Peyer's patch (tissue), 4 donors: Measurements from ENCODE around the gene RASSF9. TPM values are rescaled to one million over a fixed set of nuclear protein-coding genes. Genes with fewer than 3 reads are reported as not detected.

Experiments
- DNase-seq, 3 donors: peaks; one replicate each; pipeline ENCODE4 v3.0.0-alpha.2; 2017 to 2019
- H3K27ac ChIP-seq, 4 donors: fragments of 200-600 bp; sonication (generic); one replicate each; pipeline ENCODE4 v1.5.1; 2016 to 2019
- H3K27me3 ChIP-seq, 2 donors: fragments of 200-600 bp; sonication (generic); one replicate each; pipeline ENCODE4 v1.5.1; 2019
- H3K36me3 ChIP-seq, 3 donors: fragments of 200-600 bp; sonication (generic); one replicate each; pipeline ENCODE4 v1.5.1; 2016 to 2019
- H3K4me1 ChIP-seq, 4 donors: fragments of 200-600 bp; sonication (generic); one replicate each; pipeline ENCODE4 v1.5.1; 2016 to 2019
- H3K4me3 ChIP-seq, 4 donors: fragments of 200-600 bp; sonication (generic); 1 replicate in 3 of 4; 2 replicates in 1 of 4; pipeline ENCODE4 v1.5.1; 2016 to 2019; ENCODE audit warnings: mild to moderate bottlenecking in 1 of 4
- H3K9me3 ChIP-seq, 4 donors: fragments of 200-600 bp; sonication (generic); one replicate each; pipeline ENCODE4 v1.5.1; 2016 to 2019; ENCODE audit warnings: mild to moderate bottlenecking in 1 of 4
- CTCF ChIP-seq, 6 experiments: fragments of 450-650 bp in 4 of 6; fragments of 200-600 bp in 2 of 6; sonication (generic) in 1 of 6; IDR thresholded peaks; one replicate each; pipeline ENCODE4 v1.5.1; 2017 to 2019; ENCODE audit warnings: antibody characterized with exemption in 6 of 6, mild to moderate bottlenecking in 3 of 6, moderate library complexity in 1 of 6
- POLR2A ChIP-seq, 2 donors: fragments of 450-650 bp; IDR thresholded peaks; one replicate each; pipeline ENCODE4 v1.5.1; 2017; ENCODE audit warnings: antibody characterized with exemption in 2 of 2, mild to moderate bottlenecking in 2 of 2, moderate library complexity in 2 of 2
- total RNA-seq, 4 donors: library from RNA; depleted of rRNA; stranded (reverse); fragments of >200 nt; gene quantifications; one replicate each; pipeline ENCODE4 v1.1.0, GENCODE V29; 2016

RASSF9 gene
- total RNA-seq, 4 donors from 2014 or later: 0.83 to 1.4 (median 1.1) TPM

DNA sequence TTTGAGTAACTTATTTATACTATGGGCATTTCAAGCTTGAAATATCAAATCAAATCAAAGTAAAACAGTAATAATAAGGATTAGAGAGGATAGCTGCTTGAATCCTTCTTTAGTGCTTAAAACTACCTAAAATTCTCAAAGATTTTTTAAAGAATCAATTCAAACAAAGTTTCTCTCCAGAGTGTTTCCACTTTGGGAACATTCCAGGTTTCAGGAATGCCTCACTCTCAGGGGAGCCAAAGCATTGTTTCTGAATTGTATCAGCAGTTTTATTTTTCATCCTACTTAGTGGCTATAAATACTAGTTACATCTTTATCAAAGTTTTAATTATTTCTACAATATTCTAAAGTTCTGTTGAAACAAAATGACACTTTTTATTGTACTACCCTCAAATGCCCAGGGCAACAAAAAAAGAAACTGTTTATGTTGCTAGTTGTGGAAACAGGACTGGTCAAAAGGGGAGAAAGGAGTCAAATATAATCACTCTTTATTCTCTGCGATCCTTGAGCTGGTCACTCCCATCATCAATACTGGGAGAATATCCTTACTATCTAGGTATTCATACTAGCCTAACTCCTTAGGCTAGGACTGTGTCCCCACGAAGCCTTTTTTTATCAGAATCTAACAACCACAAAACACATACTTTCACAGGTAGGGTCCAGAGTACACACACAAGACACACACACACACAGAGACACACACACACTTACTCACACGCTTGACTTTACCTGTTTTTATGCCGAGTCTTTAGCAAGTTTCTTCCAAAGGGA is 598 bp downstream of the RASSF9 start:
- TF ChIP-seq POLR2A (IDR thresholded peaks at IDR 0.05) (no peak), CTCF (IDR thresholded peaks at IDR 0.05) (no peak)
- H3K27me3 ChIP-seq: no peaks in the 10 kb centered on the region
- H3K36me3 ChIP-seq: no peaks in the 10 kb centered on the region
- peak overlapping the region in 3 of 4 donors; percentile 19 to 51 (median 42) for H3K4me3 ChIP-seq
- H3K27ac ChIP-seq: peak overlapping the region in 3 of 4 donors; percentile 40 to 83 (median 43)
- no peaks in the 10 kb centered on the region for H3K4me1 ChIP-seq
- no peaks in the 10 kb centered on the region for H3K9me3 ChIP-seq
- DNase-seq: no peak

- H3K4me3 ChIP-seq: no peak overlapping the region
- H3K27me3 ChIP-seq: no peaks in the 10 kb centered on the region
- H3K27ac ChIP-seq: no peak overlapping the region
- DNase-seq: no peak
- no peaks in the 10 kb centered on the region for H3K36me3 ChIP-seq
- no peak for TF ChIP-seq CTCF (IDR thresholded peaks at IDR 0.05)
- no peak for TF ChIP-seq POLR2A (IDR thresholded peaks at IDR 0.05)
- no peaks in the 10 kb centered on the region for H3K4me1 ChIP-seq
- no peaks in the 10 kb centered on the region for H3K9me3 ChIP-seq
Measured at GRCh38 chr12:85834378-85834777, 1.8 kb downstream of the RASSF9 start.

GRCh38 chr12:85833579-85833978 is 2.6 kb downstream of the RASSF9 start:
- Histone ChIP-seq H3K9me3 (no peaks in the 10 kb centered on the region), H3K27ac (no peak overlapping the region), H3K36me3 (no peaks in the 10 kb centered on the region), H3K4me1 (no peaks in the 10 kb centered on the region), H3K27me3 (no peaks in the 10 kb centered on the region), H3K4me3 (no peak overlapping the region)
- DNase-seq: no peak
- no peak for TF ChIP-seq POLR2A (IDR thresholded peaks at IDR 0.05)
- no peak for TF ChIP-seq CTCF (IDR thresholded peaks at IDR 0.05)

DNA sequence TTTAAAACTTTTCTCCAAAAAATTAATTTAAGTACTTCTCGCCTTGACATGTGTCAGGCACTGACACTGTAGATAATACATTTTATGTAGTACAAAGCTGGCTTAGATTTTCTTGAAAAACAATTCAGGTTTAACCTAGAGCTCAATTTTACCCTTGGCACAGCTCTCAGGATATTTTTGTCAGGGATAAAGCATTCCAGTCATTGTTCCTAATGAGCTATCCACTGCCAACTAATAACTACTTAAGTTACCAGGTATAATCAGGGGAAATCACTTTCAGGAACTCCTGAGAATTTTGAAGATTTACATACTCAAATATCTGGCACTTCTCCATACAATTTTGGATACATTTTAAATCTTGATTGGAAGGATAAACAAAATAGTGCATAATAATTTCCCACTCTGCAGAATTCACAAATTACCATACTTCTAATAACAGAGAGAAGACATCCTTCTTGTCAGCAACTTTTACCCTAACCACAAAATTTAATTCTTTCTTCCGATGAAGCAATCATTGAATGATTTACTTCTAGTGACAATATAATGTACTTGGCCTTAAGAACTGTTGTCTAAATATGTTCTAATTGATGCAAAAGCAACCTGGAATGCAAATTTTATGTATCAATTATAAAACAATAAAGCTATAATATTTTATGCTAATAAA is 4.8 kb downstream of the RASSF9 start:
- no peaks in the 10 kb centered on the region for H3K36me3 ChIP-seq
- no peaks in the 10 kb centered on the region for H3K27me3 ChIP-seq
- H3K9me3 ChIP-seq: no peaks in the 10 kb centered on the region
- DNase-seq: no peak
- H3K27ac ChIP-seq: no peak overlapping the region
- no peak overlapping the region for H3K4me3 ChIP-seq
- H3K4me1 ChIP-seq: no peaks in the 10 kb centered on the region
- TF ChIP-seq POLR2A (IDR thresholded peaks at IDR 0.05) (no peak), CTCF (IDR thresholded peaks at IDR 0.05) (no peak)

GRCh38 chr12:85829391-85829790 is 6.8 kb downstream of the RASSF9 start:
- H3K4me1 ChIP-seq: no peaks in the 10 kb centered on the region
- no peak overlapping the region for H3K4me3 ChIP-seq
- no peaks in the 10 kb centered on the region for H3K36me3 ChIP-seq
- TF ChIP-seq POLR2A (IDR thresholded peaks at IDR 0.05) (no peak), CTCF (IDR thresholded peaks at IDR 0.05) (no peak)
- no peaks in the 10 kb centered on the region for H3K9me3 ChIP-seq
- DNase-seq: no peak
- no peaks in the 10 kb centered on the region for H3K27me3 ChIP-seq
- no peak overlapping the region for H3K27ac ChIP-seq
